Neural crest cell (in vitro differentiated cells): ENCODE data around the gene LGALS16. TPM values are rescaled to one million over a fixed set of nuclear protein-coding genes. Genes with fewer than 3 reads are reported as not detected.

Source experiments
- DNase-seq: peaks from one replicate; pipeline ENCODE4 v3.0.0; 2021; ENCODE audit warnings: low read depth, mixed read lengths, low spot score
- H3K27ac Mint-ChIP-seq: one replicate; pipeline ENCODE4 v1.8.0; 2021; ENCODE audit warnings: mild to moderate bottlenecking, mixed read lengths; ENCODE audit not compliant: unreplicated experiment
- H3K27me3 Mint-ChIP-seq: 2 replicates; pipeline ENCODE4 v1.8.0; 2021; ENCODE audit warnings: low read depth, mild to moderate bottlenecking, mixed read lengths
- H3K36me3 Mint-ChIP-seq: 2 replicates; pipeline ENCODE4 v1.8.0; 2021; ENCODE audit warnings: low read depth, mild to moderate bottlenecking, mixed read lengths
- H3K4me1 Mint-ChIP-seq: 2 replicates; pipeline ENCODE4 v1.8.0; 2021; ENCODE audit warnings: mixed read lengths
- H3K4me3 Mint-ChIP-seq: one replicate; pipeline ENCODE4 v1.8.0; 2021; ENCODE audit warnings: mild to moderate bottlenecking, mixed read lengths
- H3K9me3 Mint-ChIP-seq: 2 replicates; pipeline ENCODE4 v1.8.0; 2021; ENCODE audit warnings: mixed read lengths
- CTCF ChIP-seq: fragments of 200-600 bp; sonication (generic); conservative IDR thresholded peaks from 2 replicates; pipeline ENCODE4 v1.5.0; 2021; ENCODE audit warnings: antibody characterized with exemption, mild to moderate bottlenecking
- total RNA-seq: library from RNA; stranded (reverse); gene quantifications from 2 replicates; pipeline ENCODE4 v1.2.1, GENCODE V29; 2021

LGALS16 gene
- total RNA-seq, 1 donor from 2014 or later: not detected

DNA sequence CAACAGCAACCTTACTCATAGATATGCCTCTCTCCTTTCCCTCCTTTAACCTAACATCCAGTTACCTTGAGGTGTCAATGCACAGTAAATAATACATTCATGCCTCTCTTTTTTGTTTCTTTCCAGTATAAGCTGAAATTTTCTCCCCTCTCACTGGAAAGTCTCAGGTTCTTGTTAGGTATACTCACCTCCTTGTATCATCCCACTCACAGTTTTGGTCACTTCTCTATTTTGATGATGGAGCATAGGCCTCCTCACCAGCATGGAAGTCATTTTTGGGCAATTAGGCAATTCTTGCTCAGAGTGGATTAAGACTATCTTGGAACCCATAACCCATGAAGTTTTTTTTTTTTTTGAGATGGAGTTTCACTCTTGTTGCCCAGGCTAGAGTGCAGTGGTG, 42.8 kb downstream of the LGALS16 start:
- H3K27me3 Mint-ChIP-seq: peaks cover 83% of the 10 kb centered on the region
- H3K4me1 Mint-ChIP-seq: no peaks in the 10 kb centered on the region
- no peak for TF ChIP-seq CTCF
- no peaks in the 10 kb centered on the region for H3K9me3 Mint-ChIP-seq
- H3K4me3 Mint-ChIP-seq: no peak overlapping the region
- H3K27ac Mint-ChIP-seq: no peak overlapping the region
- H3K36me3 Mint-ChIP-seq: no peaks in the 10 kb centered on the region
- DNase-seq: no peak

- Mint-ChIP-seq H3K27me3 (peaks cover 74% of the 10 kb centered on the region), H3K27ac (no peak overlapping the region), H3K4me3 (no peak overlapping the region), H3K36me3 (no peaks in the 10 kb centered on the region), H3K9me3 (no peaks in the 10 kb centered on the region), H3K4me1 (no peaks in the 10 kb centered on the region)
- TF ChIP-seq CTCF: no peak
- no peak for DNase-seq
These were observed 45.6 kb downstream of the LGALS16 start for GRCh38 chr19:39701291-39701690.

DNA sequence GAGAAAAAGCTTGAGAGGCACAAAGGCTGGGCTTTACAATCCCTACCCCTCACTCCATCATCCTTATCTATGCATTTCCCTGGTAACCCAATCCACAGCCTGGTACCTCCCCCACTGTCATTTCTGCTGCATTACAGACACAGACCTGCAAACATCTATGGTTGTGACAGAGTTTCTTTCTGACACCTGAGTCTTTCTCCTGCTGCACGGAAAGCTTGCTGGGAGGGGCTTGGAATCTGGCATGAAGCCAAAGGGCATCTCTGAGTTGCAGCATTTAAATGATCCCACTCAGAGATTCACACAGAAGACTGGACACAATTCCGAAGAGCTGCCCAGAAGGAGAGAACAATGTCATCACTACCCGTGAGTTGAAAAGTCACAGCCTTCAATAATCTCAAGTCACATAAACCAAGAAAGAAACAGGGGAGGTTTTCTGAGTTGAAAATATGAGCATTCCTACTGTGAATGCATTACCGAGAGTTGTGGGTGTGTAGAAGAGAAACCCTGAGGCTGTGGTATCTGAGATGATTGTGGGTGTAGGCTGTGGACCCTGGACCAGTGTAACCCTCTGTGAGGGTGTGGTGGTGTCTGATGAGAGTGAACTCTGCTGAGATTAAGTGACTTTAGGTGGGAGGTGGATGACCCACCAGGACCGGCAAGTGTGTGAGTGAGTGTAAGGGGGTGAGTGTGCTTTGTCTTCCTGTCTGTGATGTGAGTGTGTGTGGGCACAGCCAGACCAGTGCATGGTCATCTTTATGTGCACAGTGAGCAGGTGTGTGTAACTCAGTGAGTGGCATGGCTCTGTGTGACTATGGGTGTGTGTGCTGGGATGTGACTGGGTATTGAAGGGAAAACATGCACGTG, 48.7 kb downstream of the LGALS16 start, which contains the start of gene LGALS14:
TSS of gene LGALS14 (plus strand) at position 301 of the 864 bp plus-strand sequence. CDS start at position 349, 48 bp downstream.
- no peak within 1 kb of the TSS for H3K27ac Mint-ChIP-seq
- H3K27me3 Mint-ChIP-seq: peaks cover 69% of the 10 kb centered on the region
- no peaks in the 10 kb centered on the region for H3K9me3 Mint-ChIP-seq
- no peak for TF ChIP-seq CTCF
- DNase-seq: no peak
- H3K4me3 Mint-ChIP-seq: no peak within 1 kb of the TSS
- no peaks in the 10 kb centered on the region for H3K36me3 Mint-ChIP-seq
- no peaks in the 10 kb centered on the region for H3K4me1 Mint-ChIP-seq

GRCh38 chr19:39705578-39706188, 50.0 kb downstream of the LGALS16 start:
- Mint-ChIP-seq H3K9me3 (no peaks in the 10 kb centered on the region), H3K27me3 (peaks cover 71% of the 10 kb centered on the region), H3K4me1 (no peaks in the 10 kb centered on the region), H3K4me3 (no peak overlapping the region), H3K27ac (no peak overlapping the region), H3K36me3 (no peaks in the 10 kb centered on the region)
- no peak for TF ChIP-seq CTCF
- DNase-seq: no peak

DNA sequence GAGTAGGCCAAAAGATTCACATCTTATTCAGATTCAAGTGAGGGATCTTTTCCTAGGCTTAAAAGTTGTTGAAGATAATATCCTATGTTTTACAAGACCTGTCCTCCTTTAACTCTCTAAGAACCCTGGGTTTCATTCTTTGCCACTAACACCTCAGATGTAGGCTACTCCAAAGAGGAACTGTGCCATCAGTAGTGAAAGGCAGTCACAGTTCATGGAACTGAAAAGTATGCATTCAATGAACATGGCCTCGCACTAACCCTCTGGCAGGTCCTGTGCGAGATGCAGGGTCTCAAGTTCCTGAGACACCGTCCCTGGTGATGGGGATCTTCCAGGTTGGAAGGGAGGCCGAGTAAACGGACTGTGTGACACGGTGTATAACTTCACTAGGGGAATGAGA, 52.9 kb downstream of the LGALS16 start:
- Mint-ChIP-seq H3K27ac (no peak overlapping the region), H3K4me1 (no peaks in the 10 kb centered on the region), H3K36me3 (no peaks in the 10 kb centered on the region), H3K4me3 (no peak overlapping the region), H3K27me3 (peaks cover 72% of the 10 kb centered on the region), H3K9me3 (no peaks in the 10 kb centered on the region)
- TF ChIP-seq CTCF: no peak
- DNase-seq: no peak
